ENCODE results near the gene ODF4. TPM values are rescaled to one million over a fixed set of nuclear protein-coding genes. Genes with fewer than 3 reads are reported as not detected.

The ODF4 gene
- total RNA-seq, 1 experiment from 2014 or later, result not detected

DNA sequence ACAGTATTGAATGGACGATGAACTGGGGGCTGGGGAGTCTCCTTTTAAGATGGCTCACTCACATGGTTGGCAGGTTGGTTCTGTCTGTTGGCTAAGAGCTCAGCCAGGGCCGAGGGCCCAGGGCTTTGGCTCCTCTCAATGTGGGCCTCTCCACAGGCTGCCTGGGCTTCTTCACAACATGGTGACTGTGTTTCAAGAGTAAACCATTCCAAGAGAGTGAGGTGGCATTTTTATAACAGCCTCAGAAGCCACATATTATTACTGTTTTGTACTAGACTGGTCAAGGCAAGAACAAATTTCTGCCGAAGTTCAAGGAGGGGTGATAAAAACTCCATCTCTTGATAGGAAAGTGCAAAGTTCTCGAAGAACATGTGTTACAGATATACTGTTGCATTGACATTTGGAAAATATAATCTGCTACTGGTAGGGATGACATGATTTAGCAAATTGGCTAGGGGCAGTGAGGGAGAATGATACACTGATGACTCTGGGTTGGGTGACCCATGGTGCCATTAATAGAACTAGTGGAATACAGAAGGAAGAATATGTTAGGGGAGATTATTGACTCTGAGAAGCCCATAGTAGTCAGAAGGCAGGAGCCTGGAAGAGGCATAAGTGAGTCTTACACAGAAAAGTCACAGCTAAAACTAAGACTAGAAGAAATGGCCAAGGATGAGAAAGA is 23.2 kb downstream of the ODF4 start (continued):
- TF ChIP-seq HMGA2 (CRISPR knock-in tag; IDR thresholded peaks at IDR 0.05), result no peak
- TF ChIP-seq, protein P1, sequence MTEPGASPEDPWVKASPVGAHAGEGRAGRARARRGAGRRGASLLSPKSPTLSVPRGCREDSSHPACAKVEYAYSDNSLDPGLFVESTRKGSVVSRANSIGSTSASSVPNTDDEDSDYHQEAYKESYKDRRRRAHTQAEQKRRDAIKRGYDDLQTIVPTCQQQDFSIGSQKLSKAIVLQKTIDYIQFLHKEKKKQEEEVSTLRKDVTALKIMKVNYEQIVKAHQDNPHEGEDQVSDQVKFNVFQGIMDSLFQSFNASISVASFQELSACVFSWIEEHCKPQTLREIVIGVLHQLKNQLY (CRISPR knock-in tag; IDR thresholded peaks at IDR 0.05), result no peak
- TF ChIP-seq, protein P2, sequence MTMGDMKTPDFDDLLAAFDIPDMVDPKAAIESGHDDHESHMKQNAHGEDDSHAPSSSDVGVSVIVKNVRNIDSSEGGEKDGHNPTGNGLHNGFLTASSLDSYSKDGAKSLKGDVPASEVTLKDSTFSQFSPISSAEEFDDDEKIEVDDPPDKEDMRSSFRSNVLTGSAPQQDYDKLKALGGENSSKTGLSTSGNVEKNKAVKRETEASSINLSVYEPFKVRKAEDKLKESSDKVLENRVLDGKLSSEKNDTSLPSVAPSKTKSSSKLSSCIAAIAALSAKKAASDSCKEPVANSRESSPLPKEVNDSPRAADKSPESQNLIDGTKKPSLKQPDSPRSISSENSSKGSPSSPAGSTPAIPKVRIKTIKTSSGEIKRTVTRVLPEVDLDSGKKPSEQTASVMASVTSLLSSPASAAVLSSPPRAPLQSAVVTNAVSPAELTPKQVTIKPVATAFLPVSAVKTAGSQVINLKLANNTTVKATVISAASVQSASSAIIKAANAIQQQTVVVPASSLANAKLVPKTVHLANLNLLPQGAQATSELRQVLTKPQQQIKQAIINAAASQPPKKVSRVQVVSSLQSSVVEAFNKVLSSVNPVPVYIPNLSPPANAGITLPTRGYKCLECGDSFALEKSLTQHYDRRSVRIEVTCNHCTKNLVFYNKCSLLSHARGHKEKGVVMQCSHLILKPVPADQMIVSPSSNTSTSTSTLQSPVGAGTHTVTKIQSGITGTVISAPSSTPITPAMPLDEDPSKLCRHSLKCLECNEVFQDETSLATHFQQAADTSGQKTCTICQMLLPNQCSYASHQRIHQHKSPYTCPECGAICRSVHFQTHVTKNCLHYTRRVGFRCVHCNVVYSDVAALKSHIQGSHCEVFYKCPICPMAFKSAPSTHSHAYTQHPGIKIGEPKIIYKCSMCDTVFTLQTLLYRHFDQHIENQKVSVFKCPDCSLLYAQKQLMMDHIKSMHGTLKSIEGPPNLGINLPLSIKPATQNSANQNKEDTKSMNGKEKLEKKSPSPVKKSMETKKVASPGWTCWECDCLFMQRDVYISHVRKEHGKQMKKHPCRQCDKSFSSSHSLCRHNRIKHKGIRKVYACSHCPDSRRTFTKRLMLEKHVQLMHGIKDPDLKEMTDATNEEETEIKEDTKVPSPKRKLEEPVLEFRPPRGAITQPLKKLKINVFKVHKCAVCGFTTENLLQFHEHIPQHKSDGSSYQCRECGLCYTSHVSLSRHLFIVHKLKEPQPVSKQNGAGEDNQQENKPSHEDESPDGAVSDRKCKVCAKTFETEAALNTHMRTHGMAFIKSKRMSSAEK (CRISPR knock-in tag; IDR thresholded peaks at IDR 0.05; ENCODE audit: borderline replicate concordance), result no peak
- TF ChIP-seq, protein P3, sequence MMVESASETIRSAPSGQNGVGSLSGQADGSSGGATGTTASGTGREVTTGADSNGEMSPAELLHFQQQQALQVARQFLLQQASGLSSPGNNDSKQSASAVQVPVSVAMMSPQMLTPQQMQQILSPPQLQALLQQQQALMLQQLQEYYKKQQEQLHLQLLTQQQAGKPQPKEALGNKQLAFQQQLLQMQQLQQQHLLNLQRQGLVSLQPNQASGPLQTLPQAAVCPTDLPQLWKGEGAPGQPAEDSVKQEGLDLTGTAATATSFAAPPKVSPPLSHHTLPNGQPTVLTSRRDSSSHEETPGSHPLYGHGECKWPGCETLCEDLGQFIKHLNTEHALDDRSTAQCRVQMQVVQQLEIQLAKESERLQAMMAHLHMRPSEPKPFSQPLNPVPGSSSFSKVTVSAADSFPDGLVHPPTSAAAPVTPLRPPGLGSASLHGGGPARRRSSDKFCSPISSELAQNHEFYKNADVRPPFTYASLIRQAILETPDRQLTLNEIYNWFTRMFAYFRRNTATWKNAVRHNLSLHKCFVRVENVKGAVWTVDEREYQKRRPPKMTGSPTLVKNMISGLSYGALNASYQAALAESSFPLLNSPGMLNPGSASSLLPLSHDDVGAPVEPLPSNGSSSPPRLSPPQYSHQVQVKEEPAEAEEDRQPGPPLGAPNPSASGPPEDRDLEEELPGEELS (CRISPR knock-in tag; IDR thresholded peaks at IDR 0.05), result no peak
- TF ChIP-seq, protein P4, sequence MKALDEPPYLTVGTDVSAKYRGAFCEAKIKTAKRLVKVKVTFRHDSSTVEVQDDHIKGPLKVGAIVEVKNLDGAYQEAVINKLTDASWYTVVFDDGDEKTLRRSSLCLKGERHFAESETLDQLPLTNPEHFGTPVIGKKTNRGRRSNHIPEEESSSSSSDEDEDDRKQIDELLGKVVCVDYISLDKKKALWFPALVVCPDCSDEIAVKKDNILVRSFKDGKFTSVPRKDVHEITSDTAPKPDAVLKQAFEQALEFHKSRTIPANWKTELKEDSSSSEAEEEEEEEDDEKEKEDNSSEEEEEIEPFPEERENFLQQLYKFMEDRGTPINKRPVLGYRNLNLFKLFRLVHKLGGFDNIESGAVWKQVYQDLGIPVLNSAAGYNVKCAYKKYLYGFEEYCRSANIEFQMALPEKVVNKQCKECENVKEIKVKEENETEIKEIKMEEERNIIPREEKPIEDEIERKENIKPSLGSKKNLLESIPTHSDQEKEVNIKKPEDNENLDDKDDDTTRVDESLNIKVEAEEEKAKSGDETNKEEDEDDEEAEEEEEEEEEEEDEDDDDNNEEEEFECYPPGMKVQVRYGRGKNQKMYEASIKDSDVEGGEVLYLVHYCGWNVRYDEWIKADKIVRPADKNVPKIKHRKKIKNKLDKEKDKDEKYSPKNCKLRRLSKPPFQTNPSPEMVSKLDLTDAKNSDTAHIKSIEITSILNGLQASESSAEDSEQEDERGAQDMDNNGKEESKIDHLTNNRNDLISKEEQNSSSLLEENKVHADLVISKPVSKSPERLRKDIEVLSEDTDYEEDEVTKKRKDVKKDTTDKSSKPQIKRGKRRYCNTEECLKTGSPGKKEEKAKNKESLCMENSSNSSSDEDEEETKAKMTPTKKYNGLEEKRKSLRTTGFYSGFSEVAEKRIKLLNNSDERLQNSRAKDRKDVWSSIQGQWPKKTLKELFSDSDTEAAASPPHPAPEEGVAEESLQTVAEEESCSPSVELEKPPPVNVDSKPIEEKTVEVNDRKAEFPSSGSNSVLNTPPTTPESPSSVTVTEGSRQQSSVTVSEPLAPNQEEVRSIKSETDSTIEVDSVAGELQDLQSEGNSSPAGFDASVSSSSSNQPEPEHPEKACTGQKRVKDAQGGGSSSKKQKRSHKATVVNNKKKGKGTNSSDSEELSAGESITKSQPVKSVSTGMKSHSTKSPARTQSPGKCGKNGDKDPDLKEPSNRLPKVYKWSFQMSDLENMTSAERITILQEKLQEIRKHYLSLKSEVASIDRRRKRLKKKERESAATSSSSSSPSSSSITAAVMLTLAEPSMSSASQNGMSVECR (CRISPR knock-in tag; IDR thresholded peaks at IDR 0.05; ENCODE audit: borderline replicate concordance), result no peak

DNA sequence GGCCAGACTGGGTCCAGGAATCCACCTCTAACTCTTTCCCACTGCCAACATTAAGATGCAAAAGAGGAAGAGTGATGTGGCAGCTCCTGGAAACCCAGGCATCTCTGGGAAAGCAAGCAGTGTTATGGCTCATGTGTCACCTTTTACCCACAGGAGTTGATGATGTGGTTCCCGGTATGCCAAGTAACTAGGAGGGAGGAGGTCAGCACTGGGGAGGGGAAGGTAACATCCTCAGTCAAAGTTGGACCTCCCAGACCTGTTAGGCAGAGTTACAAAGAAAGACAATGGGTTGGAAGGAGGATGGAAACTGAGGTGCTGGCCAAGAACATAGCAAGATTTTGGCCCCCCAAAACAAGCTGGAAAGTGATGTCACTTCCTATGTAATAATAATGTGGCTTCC is 25.5 kb downstream of the ODF4 start:
- peaks cover 20% of the 10 kb centered on the region for H3K36me3 Mint-ChIP-seq
- H3K27me3 Mint-ChIP-seq (ENCODE audit: low read depth), result no peaks in the 10 kb centered on the region
- TF ChIP-seq CBFB (CRISPR knock-in tag; IDR thresholded peaks at IDR 0.05; ENCODE audit: low read depth) (no peak), GABPB1 (CRISPR knock-in tag; IDR thresholded peaks at IDR 0.05) (no peak), SOX15 (CRISPR knock-in tag; IDR thresholded peaks at IDR 0.05) (no peak), GTF2I (CRISPR knock-in tag; conservative IDR thresholded peaks at IDR 0.05) (no peak), TP53 (CRISPR knock-in tag; IDR thresholded peaks at IDR 0.05) (no peak), ZNF423 (CRISPR knock-in tag; IDR thresholded peaks at IDR 0.05) (no peak)
- TF ChIP-seq, protein P5, sequence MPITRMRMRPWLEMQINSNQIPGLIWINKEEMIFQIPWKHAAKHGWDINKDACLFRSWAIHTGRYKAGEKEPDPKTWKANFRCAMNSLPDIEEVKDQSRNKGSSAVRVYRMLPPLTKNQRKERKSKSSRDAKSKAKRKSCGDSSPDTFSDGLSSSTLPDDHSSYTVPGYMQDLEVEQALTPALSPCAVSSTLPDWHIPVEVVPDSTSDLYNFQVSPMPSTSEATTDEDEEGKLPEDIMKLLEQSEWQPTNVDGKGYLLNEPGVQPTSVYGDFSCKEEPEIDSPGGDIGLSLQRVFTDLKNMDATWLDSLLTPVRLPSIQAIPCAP (CRISPR knock-in tag; IDR thresholded peaks at IDR 0.05), result no peak
- TF ChIP-seq, protein P6, sequence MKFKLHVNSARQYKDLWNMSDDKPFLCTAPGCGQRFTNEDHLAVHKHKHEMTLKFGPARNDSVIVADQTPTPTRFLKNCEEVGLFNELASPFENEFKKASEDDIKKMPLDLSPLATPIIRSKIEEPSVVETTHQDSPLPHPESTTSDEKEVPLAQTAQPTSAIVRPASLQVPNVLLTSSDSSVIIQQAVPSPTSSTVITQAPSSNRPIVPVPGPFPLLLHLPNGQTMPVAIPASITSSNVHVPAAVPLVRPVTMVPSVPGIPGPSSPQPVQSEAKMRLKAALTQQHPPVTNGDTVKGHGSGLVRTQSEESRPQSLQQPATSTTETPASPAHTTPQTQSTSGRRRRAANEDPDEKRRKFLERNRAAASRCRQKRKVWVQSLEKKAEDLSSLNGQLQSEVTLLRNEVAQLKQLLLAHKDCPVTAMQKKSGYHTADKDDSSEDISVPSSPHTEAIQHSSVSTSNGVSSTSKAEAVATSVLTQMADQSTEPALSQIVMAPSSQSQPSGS (CRISPR knock-in tag; IDR thresholded peaks at IDR 0.05; ENCODE audit: borderline replicate concordance, low read depth), result no peak
- TF ChIP-seq, protein P7, sequence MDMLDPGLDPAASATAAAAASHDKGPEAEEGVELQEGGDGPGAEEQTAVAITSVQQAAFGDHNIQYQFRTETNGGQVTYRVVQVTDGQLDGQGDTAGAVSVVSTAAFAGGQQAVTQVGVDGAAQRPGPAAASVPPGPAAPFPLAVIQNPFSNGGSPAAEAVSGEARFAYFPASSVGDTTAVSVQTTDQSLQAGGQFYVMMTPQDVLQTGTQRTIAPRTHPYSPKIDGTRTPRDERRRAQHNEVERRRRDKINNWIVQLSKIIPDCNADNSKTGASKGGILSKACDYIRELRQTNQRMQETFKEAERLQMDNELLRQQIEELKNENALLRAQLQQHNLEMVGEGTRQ (CRISPR knock-in tag; IDR thresholded peaks at IDR 0.05), result no peak
- TF ChIP-seq, protein P8, sequence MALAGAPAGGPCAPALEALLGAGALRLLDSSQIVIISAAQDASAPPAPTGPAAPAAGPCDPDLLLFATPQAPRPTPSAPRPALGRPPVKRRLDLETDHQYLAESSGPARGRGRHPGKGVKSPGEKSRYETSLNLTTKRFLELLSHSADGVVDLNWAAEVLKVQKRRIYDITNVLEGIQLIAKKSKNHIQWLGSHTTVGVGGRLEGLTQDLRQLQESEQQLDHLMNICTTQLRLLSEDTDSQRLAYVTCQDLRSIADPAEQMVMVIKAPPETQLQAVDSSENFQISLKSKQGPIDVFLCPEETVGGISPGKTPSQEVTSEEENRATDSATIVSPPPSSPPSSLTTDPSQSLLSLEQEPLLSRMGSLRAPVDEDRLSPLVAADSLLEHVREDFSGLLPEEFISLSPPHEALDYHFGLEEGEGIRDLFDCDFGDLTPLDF (CRISPR knock-in tag; IDR thresholded peaks at IDR 0.05), result no peak
- TF ChIP-seq, protein P9, sequence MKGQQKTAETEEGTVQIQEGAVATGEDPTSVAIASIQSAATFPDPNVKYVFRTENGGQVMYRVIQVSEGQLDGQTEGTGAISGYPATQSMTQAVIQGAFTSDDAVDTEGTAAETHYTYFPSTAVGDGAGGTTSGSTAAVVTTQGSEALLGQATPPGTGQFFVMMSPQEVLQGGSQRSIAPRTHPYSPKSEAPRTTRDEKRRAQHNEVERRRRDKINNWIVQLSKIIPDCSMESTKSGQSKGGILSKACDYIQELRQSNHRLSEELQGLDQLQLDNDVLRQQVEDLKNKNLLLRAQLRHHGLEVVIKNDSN (CRISPR knock-in tag; IDR thresholded peaks at IDR 0.05), result no peak
- TF ChIP-seq, protein P10, sequence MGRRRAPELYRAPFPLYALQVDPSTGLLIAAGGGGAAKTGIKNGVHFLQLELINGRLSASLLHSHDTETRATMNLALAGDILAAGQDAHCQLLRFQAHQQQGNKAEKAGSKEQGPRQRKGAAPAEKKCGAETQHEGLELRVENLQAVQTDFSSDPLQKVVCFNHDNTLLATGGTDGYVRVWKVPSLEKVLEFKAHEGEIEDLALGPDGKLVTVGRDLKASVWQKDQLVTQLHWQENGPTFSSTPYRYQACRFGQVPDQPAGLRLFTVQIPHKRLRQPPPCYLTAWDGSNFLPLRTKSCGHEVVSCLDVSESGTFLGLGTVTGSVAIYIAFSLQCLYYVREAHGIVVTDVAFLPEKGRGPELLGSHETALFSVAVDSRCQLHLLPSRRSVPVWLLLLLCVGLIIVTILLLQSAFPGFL (CRISPR knock-in tag; IDR thresholded peaks at IDR 0.05; ENCODE audit: borderline replicate concordance), result no peak
- H3K9me3 Mint-ChIP-seq, result no peaks in the 10 kb centered on the region
- H3K27ac Mint-ChIP-seq, result peak overlapping the region; percentile 92; the same call in 1 of the 2 replicates
- H3K4me1 Mint-ChIP-seq, result peaks cover 13% of the 10 kb centered on the region
- DNase-seq (ENCODE audit: low spot score) (no peak), ATAC-seq (no peak)
- no peak overlapping the region for H3K4me3 Mint-ChIP-seq
- POLR2A ChIA-PET, result no interaction called here
- CTCF ChIA-PET, result no interaction called here

Measured in WTC11 (cell line).